Stimulated activated CD8-positive, alpha-beta memory T cell treated with anti-CD3 and anti-CD28 coated beads, Interleukin-2, amount 100 ng/mL, for 1 hour (primary cell): ENCODE measurements around the gene RHEBL1.

ENCODE experiments used
- DNase-seq, 2 donors: peaks; one replicate each; pipeline ENCODE4 v3.0.0-alpha.2; 2020; ENCODE audit warnings: low read depth in 2 of 2

Gene RHEBL1

GRCh38 chr12:49019443-49020324 is 50.1 kb downstream of the RHEBL1 start:
- no peak for DNase-seq

- no peak for DNase-seq
These were observed 50.7 kb downstream of the RHEBL1 start for GRCh38 chr12:49019120-49019430.

- peak; percentile 93 to 94 for DNase-seq
These were observed 51.3 kb downstream of the RHEBL1 start, which contains the start of gene PRKAG1 for GRCh38 chr12:49018261-49019119. Gene PRKAG1 (minus strand): TSS chr12:49018776. CDS start chr12:49018740, 36 bp downstream.

- DNase-seq = no peak
These were observed 51.9 kb downstream of the RHEBL1 start for GRCh38 chr12:49017891-49018260.

GRCh38 chr12:49015196-49015595 is 54.6 kb downstream of the RHEBL1 start:
- no peak for DNase-seq
